NCI-H524 treated with DMSO at 0.1 percent for 48 hours (cell line): ENCODE data around the gene NCCRP1.

Source experiments
- DNase-seq: peaks from one replicate; lab custom pipeline; 2025; lab: John Stamatoyannopoulos, UW

NCCRP1 gene

DNA sequence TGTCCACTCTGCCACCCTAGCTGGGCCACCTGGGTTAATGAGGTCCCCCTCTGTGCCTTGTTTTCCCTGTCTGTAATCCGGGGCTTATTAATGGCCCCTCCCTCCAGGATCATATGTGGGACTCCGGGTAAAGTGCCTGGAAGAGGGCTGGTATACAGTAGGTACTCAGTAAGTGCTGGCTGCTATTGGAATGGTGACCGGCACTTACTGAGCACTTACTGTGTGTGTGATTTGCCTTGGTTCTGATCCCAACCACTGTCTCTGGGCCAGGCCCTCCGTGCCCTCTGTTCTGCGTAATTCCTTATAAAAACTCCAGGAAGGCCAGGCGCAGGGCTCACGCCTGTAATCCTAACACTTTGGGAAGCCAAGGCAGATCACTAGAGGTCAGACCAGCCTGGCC is 30.9 kb upstream of the NCCRP1 start:
- no peak for DNase-seq

GRCh38 chr19:39166571-39167391 is 30.0 kb upstream of the NCCRP1 start:
- no peak for DNase-seq

DNA sequence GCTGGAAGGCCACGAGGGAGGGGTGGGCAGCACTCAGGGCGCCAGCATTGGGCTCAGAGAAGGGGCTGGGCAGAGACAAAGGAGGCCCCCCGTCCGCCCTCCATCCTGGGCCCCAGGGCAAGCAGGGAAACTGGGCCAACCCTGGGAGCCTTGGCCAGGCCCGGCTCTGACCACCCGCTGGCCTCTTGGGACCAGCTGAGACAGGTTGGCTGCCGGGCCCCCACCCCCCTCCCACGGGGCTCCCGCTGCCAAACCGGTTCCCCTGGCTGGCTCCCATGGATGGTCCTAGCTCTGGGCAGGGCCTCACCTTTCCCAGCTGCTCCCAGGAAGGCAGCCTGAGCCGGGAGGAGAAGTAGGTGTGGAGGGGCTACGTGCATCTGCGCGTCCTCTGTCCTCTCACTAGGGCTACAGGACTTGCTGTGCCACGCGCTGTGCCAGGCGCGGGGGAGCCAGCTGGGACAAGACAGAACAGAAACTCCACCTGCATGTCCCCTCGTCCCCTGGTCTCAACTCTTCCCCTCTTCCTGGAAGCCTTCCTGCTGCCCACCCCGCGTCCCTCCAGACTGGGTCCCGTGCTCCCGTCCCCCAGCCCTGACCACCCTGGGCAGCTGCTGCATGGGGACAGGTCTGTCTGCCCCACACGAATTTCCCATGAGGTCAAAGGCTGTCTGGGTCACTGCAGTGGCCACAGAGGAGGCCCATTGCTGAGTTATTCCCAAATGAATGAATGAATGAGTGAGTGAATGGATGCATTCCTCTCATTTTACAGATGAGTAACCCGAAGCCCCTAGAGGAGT is 29.1 kb upstream of the NCCRP1 start:
- no peak for DNase-seq

- no peak for DNase-seq
These were observed 28.3 kb upstream of the NCCRP1 start for GRCh38 chr19:39168258-39169142.

GRCh38 chr19:39169143-39169810 is 27.5 kb upstream of the NCCRP1 start:
- DNase-seq, result no peak

- no peak for DNase-seq
These were observed 26.2 kb upstream of the NCCRP1 start for GRCh38 chr19:39170386-39171231.

- DNase-seq, result peak; percentile 81
These were observed 25.0 kb upstream of the NCCRP1 start for GRCh38 chr19:39171479-39172465.

DNA sequence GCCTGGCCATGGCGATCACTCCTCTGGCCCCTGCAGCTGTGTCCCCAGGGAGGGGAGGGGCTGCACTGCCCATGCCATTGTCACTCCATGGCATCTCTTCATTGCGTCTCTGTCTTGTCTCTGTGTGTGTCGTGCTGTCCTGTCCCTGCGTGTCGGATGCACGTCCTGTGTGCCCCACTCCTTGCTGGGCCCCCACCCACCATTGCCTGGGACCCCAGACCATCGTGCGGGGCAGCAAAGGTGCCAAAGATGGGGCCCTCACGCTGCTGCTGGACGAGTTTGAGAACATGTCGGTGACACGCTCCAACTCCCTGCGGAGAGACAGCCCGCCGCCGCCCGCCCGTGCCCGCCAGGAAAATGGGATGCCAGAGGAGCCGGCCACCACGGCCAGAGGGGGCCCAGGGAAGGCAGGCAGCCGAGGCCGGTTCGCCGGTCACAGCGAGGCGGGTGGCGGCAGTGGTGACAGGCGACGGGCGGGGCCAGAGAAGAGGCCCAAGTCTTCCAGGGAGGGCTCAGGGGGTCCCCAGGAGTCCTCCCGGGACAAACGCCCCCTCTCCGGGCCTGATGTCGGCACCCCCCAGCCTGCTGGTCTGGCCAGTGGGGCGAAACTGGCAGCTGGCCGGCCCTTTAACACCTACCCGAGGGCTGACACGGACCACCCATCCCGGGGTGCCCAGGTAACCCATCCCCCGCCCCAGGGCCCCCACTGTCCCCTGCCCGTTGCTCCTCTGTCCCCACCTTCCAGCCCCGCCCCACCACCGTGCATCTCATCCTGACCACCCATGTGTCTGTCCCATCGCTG is 23.9 kb upstream of the NCCRP1 start:
- DNase-seq, result no peak

DNA sequence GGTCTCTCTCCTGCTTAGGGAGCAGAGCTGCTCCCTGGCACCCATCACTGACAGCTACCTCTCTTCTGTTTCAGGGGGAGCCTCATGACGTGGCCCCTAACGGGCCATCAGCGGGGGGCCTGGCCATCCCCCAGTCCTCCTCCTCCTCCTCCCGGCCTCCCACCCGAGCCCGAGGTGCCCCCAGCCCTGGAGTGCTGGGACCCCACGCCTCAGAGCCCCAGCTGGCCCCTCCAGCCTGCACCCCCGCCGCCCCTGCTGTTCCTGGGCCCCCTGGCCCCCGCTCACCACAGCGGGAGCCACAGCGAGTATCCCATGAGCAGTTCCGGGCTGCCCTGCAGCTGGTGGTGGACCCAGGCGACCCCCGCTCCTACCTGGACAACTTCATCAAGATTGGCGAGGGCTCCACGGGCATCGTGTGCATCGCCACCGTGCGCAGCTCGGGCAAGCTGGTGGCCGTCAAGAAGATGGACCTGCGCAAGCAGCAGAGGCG is 23.2 kb upstream of the NCCRP1 start:
- no peak for DNase-seq

GRCh38 chr19:39174142-39174541 is 22.6 kb upstream of the NCCRP1 start:
- DNase-seq, result no peak

- DNase-seq, result no peak
These were observed 21.9 kb upstream of the NCCRP1 start for GRCh38 chr19:39174558-39175544.

GRCh38 chr19:39175564-39175963 is 21.2 kb upstream of the NCCRP1 start:
- DNase-seq, result no peak

GRCh38 chr19:39177110-39177699 is 19.6 kb upstream of the NCCRP1 start:
- no peak for DNase-seq

DNA sequence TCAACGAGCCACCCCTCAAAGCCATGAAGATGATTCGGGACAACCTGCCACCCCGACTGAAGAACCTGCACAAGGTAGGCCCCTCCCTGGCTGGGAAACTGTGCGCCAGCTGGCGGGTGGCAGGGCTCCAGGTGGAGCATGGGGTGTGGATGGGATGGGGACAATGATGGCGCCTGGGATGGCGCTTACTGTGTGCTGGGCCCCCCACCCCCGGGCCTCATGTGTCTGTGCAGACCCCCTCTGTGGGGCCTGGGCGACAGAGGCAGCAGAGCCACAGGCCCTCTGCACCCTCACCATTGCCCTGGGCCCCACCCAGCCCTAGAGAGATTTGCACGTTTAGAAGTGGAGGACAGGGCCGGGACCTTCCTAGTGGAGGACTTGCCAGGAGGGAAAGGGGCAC is 19.0 kb upstream of the NCCRP1 start:
- DNase-seq, result no peak

DNA sequence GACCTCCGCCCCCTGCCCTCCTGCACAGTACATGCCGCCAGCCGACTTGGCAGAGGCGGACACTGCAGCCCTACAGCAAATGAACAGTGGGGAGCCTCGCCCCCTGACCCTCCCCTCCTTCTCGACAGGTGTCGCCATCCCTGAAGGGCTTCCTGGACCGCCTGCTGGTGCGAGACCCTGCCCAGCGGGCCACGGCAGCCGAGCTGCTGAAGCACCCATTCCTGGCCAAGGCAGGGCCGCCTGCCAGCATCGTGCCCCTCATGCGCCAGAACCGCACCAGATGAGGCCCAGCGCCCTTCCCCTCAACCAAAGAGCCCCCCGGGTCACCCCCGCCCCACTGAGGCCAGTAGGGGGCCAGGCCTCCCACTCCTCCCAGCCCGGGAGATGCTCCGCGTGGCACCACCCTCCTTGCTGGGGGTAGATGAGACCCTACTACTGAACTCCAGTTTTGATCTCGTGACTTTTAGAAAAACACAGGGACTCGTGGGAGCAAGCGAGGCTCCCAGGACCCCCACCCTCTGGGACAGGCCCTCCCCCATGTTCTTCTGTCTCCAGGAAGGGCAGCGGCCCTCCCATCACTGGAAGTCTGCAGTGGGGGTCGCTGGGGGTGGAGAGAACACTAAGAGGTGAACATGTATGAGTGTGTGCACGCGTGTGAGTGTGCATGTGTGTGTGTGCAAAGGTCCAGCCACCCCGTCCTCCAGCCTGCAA is 18.3 kb upstream of the NCCRP1 start:
- DNase-seq, result no peak

GRCh38 chr19:39179754-39180153 is 17.0 kb upstream of the NCCRP1 start:
- no peak for DNase-seq
